IMR-90 (cell line): ENCODE measurements around the gene STUM. TPM values are rescaled to one million over a fixed set of nuclear protein-coding genes. Genes with fewer than 3 reads are reported as not detected.
A peak's percentile ranks its signal among the peaks of the same experiment; 100 is the strongest.

ENCODE experiments used
- ATAC-seq: fragments of 200-7000 bp; cut with Tn5 transposase; 2 replicates; pipeline ENCODE4 v1.9.1; 2020; ENCODE audit warnings: low read depth, mild to moderate bottlenecking, moderate library complexity
- BruUV-seq: library from RNA; stranded (reverse); fragments of 400-500 nt; replicated peaks from 2 replicates; lab custom pipeline; 2021; lab: Mats Ljungman, UMichigan
- CTCF ChIA-PET: fragments of 300-600 bp; formaldehyde crosslinking; extraction: SDS; loops from one replicate; lab custom pipeline; 2021; ENCODE audit warnings: antibody characterized with exemption; lab: Yijun Ruan, JAX
- POLR2A ChIA-PET: fragments of 300-600 bp; sonication (Branson Sonifier 250); formaldehyde crosslinking; loops from one replicate; lab custom pipeline; 2022; ENCODE audit warnings: antibody characterized with exemption; ENCODE audit not compliant: unreplicated experiment; lab: Charles Lee
- DNase-seq: peaks from one replicate; pipeline ENCODE4 v3.0.0; 2013
- H2AFZ ChIP-seq: replicated peaks from 2 replicates; pipeline ENCODE3; 2013; ENCODE audit warnings: low read length, mild to moderate bottlenecking; ENCODE audit not compliant: poor library complexity
- H2AK5ac ChIP-seq: 2 replicates; pipeline ENCODE4 v1.6.1; 2013; ENCODE audit warnings: low read depth, low read length, inconsistent platforms
- H2AK9ac ChIP-seq: replicated peaks from 2 replicates; pipeline ENCODE3; 2013; ENCODE audit warnings: mild to moderate bottlenecking, low read depth, low read length, moderate library complexity; ENCODE audit not compliant: poor library complexity
- H2BK120ac ChIP-seq: 2 replicates; pipeline ENCODE4 v1.6.1; 2013; ENCODE audit warnings: low read depth, low read length, inconsistent platforms
- H2BK15ac ChIP-seq: 3 replicates; pipeline ENCODE4 v1.6.1; 2013; ENCODE audit warnings: low read depth, low read length, inconsistent platforms
- H2BK20ac ChIP-seq: 2 replicates; pipeline ENCODE4 v1.6.1; 2013; ENCODE audit warnings: low read depth, mild to moderate bottlenecking, inconsistent platforms, low read length, moderate library complexity
- H2BK5ac ChIP-seq: 2 replicates; pipeline ENCODE4 v1.6.1; 2013; ENCODE audit warnings: mild to moderate bottlenecking, low read depth, low read length, inconsistent platforms; ENCODE audit not compliant: poor library complexity, severe bottlenecking
- H3K14ac ChIP-seq: replicated peaks from 2 replicates; pipeline ENCODE4 v1.6.1; 2013; ENCODE audit warnings: low read depth, low read length, inconsistent platforms
- H3K18ac ChIP-seq: 2 replicates; pipeline ENCODE4 v1.6.1; 2013; ENCODE audit warnings: low read depth, low read length, control low read depth
- H3K23ac ChIP-seq: 2 replicates; pipeline ENCODE4 v1.6.1; 2013; ENCODE audit warnings: low read depth, low read length, inconsistent platforms
- H3K27ac ChIP-seq: 2 replicates; pipeline ENCODE4 v1.5.1; 2013; ENCODE audit warnings: mild to moderate bottlenecking, control low read depth, low read length; ENCODE audit not compliant: insufficient read depth
- H3K27me3 ChIP-seq: 2 replicates; pipeline ENCODE4 v1.6.1; 2013; ENCODE audit warnings: low read length; ENCODE audit not compliant: control insufficient read depth, insufficient read depth
- H3K36me3 ChIP-seq: 2 replicates; pipeline ENCODE4 v1.6.1; 2013; ENCODE audit warnings: low read length, mixed read lengths; ENCODE audit not compliant: control insufficient read depth, insufficient read depth
- H3K4ac ChIP-seq: 2 replicates; pipeline ENCODE4 v1.6.1; 2013; ENCODE audit warnings: low read depth, low read length, inconsistent platforms
- H3K4me1 ChIP-seq: 2 replicates; pipeline ENCODE4 v1.6.1; 2013; ENCODE audit warnings: low read length, mixed read lengths; ENCODE audit not compliant: control insufficient read depth, insufficient read depth
- H3K4me2 ChIP-seq: 2 replicates; pipeline ENCODE4 v1.6.1; 2013; ENCODE audit warnings: low read depth, mild to moderate bottlenecking, control low read depth, low read length, moderate library complexity
- H3K4me3 ChIP-seq: 2 replicates; pipeline ENCODE4 v1.5.1; 2013; ENCODE audit warnings: low read depth, mild to moderate bottlenecking, control low read depth, low read length, moderate library complexity; ENCODE audit not compliant: insufficient read depth
- H3K56ac ChIP-seq: 2 replicates; pipeline ENCODE4 v1.6.1; 2013; ENCODE audit warnings: low read length, inconsistent platforms; ENCODE audit not compliant: insufficient read depth; ENCODE audit errors: extremely low read depth
- H3K79me1 ChIP-seq, 2 experiments: 2 replicates each; pipeline ENCODE4 v1.6.1; 2013; ENCODE audit warnings: low read length in 2 of 2, inconsistent platforms in 1 of 2, low read depth in 1 of 2
- H3K9ac ChIP-seq: 2 replicates; pipeline ENCODE4 v1.6.1; 2013; ENCODE audit warnings: low read depth, low read length, control low read depth
- H3K9me1 ChIP-seq: 2 replicates; pipeline ENCODE4 v1.6.1; 2013; ENCODE audit warnings: low read length, inconsistent platforms; ENCODE audit not compliant: insufficient read depth
- H3K9me3 ChIP-seq: 2 replicates; pipeline ENCODE4 v1.6.1; 2013; ENCODE audit warnings: low read length; ENCODE audit not compliant: control insufficient read depth, insufficient read depth
- H4K20me1 ChIP-seq: 2 replicates; pipeline ENCODE4 v1.6.1; 2013; ENCODE audit warnings: low read length, inconsistent platforms; ENCODE audit not compliant: insufficient read depth
- H4K5ac ChIP-seq: 2 replicates; pipeline ENCODE4 v1.6.1; 2013; ENCODE audit warnings: mild to moderate bottlenecking, low read depth, low read length, control low read depth
- H4K8ac ChIP-seq, 2 experiments: 2 replicates each; pipeline ENCODE4 v1.6.1; 2013; ENCODE audit warnings: low read depth in 2 of 2, low read length in 2 of 2, control low read depth in 1 of 2, inconsistent platforms in 1 of 2
- H4K91ac ChIP-seq: 2 replicates; pipeline ENCODE4 v1.6.1; 2013; ENCODE audit warnings: low read depth, low read length, inconsistent platforms; ENCODE audit not compliant: insufficient read depth
- CTCF ChIP-seq: conservative IDR thresholded peaks from 2 replicates; pipeline ENCODE4 v1.5.1; 2012; ENCODE audit warnings: mild to moderate bottlenecking, low read depth, low read length, improper control_type of control experiment
- MAZ ChIP-seq: IDR thresholded peaks from 2 replicates; pipeline ENCODE4 v1.6.1; 2012; ENCODE audit warnings: low read depth, mild to moderate bottlenecking, low read length, improper control_type of control experiment, moderate library complexity, borderline replicate concordance
- WGBS, 2 experiments: methylation state at CpG; one replicate each; pipeline versions ENCODE4 v1.1.5 to v1.1.7; 2013; ENCODE audit warnings: missing lambda C conversion rate in 2 of 2; ENCODE audit not compliant: insufficient read length in 1 of 2; ENCODE audit errors: extremely low coverage in 2 of 2; 5-methylcytosine and 5-hydroxymethylcytosine counted together
- dilution Hi-C: fragments of 300-500 bp; cut with HindIII; formaldehyde crosslinking; loops from one replicate; pipeline ENCODE4 v1.14.3; 2018; ENCODE audit warnings: low sequenced_read_pairs; ENCODE audit not compliant: unreplicated experiment
- in situ Hi-C: fragments of 300-500 bp; cut with MboI; formaldehyde crosslinking; loops from 3 replicates; pipeline ENCODE4 v1.14.3; 2019; ENCODE audit warnings: low sequenced_read_pairs, inconsistent platforms, mixed read lengths
- intact Hi-C: fragments of 100-400 bp; cut with micrococcal nuclease; formaldehyde crosslinking; loops from 2 replicates; pipeline ENCODE4 v1.10.0; 2022
- polyA plus RNA-seq, 3 experiments: library from polyadenylated mRNA; depleted of rRNA; stranded (reverse); fragments of >200 nt; gene quantifications; 2 replicates each; pipeline ENCODE4 v1.2.3, GENCODE V29; 2012; ENCODE audit warnings: low replicate concordance in 1 of 3
- total RNA-seq: library from RNA; depleted of rRNA; stranded (reverse); fragments of >200 nt; gene quantifications from 2 replicates; pipeline ENCODE4 v1.2.3, GENCODE V29; 2012

STUM gene
- total and polyA plus RNA-seq, 2 of the 4 experiments (the other 2 are of a cell fraction) = not detected

DNA sequence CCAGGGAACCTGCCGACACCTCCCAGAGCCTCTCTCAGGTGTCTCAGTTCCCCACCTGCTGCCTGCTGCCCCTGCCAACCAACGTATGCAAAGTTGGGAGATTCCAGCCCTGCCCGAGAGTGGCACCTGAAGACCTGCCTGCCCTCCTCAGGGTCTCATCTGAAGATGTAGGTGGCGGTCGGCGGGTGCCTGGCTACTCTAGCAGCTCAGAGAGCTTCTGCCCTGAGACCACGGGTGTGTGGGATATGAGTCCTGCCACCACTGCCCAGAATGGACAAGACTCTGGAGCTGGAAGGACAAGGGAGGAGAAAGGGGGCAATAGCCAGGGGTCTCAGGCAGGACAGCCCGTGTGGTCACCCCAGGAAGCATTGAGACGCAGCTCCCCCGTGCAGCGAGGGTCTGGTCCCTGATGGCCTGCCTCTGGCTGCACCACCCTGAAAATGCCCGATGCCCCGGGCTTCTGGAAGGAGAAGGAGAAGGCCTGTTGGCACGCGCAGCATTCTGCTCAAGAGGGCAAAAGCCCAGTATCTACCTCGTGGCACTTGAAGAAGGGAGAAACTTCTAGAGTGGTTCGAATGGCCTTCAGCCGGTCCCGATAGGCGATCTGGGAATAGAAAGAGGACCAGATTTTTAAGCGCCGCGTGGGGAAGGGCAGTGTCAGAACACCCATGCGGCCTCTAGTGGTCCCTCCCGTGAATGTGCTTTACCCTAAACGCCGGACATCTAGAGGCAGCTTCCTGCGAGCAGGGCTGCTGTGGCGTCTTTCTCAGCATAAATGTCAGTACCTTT is 88.8 kb downstream of the STUM start:
- ChIA-PET POLR2A (no interaction called here), CTCF (interaction anchor here (0.6 to 0.8 kb wide), 4 partner anchors 12 to 808 kb away, joined by 3 to 4 read pairs (median 3); no protein-coding TSS in a partner anchor)
- dilution Hi-C loops (no loop called here), in situ Hi-C loops (loop anchor here (5.0 to 10.0 kb wide), 3 partner anchors 97 to 797 kb away; partner anchors contain the start of gene ITPKB), intact Hi-C loops (no loop called here)
- no peak overlapping the region for H4K8ac ChIP-seq
- H3K9me3 ChIP-seq = no peaks in the 10 kb centered on the region
- TF ChIP-seq CTCF (peak; percentile 36; the same call in 1 of the 2 replicates), MAZ (no peak)
- H2BK20ac ChIP-seq = no peak overlapping the region
- H3K4me3 ChIP-seq = no peak overlapping the region
- H3K36me3 ChIP-seq = no peaks in the 10 kb centered on the region; the same call in 1 of the 2 replicates
- no TSS peak for BruUV-seq
- H3K9ac ChIP-seq = no peak overlapping the region
- no peak overlapping the region for H2BK5ac ChIP-seq
- H4K91ac ChIP-seq = no peak overlapping the region
- 85% methylated on average over 10 of the region's 29 CpGs; no CpG with 5 or more reads in 1 of the 2 experiments for WGBS, 2 experiments
- H3K27ac ChIP-seq = no peak overlapping the region
- no peak overlapping the region for H2BK120ac ChIP-seq
- no peak overlapping the region for H2AK9ac ChIP-seq
- no peak overlapping the region for H3K56ac ChIP-seq
- no peak overlapping the region for H2AK5ac ChIP-seq
- H3K18ac ChIP-seq = no peak overlapping the region
- no peaks in the 10 kb centered on the region for H4K20me1 ChIP-seq
- no peak overlapping the region for H3K4me2 ChIP-seq
- H3K9me1 ChIP-seq = no peaks in the 10 kb centered on the region
- H2AFZ ChIP-seq = peak overlapping the region; percentile 60
- H3K4ac ChIP-seq = no peak overlapping the region
- no peak overlapping the region for H4K5ac ChIP-seq
- no peaks in the 10 kb centered on the region for H3K27me3 ChIP-seq
- no peak overlapping the region for H2BK15ac ChIP-seq
- ATAC-seq (no peak), DNase-seq (no peak)
- H3K23ac ChIP-seq = no peak overlapping the region
- no peak overlapping the region for H3K14ac ChIP-seq
- no peaks in the 10 kb centered on the region for H3K4me1 ChIP-seq
- H3K79me1 ChIP-seq = no peaks in the 10 kb centered on the region
